ENCODE measurements around the gene NAPB.

The NAPB gene

GRCh38 chr20:23454816-23455215 is 33.5 kb upstream of the NAPB start:
- DNase-seq (ENCODE audit: low spot score), result no peak
- TF ChIP-seq CTCF (IDR thresholded peaks at IDR 0.05; ENCODE audit: extremely low read depth, missing control alignments), result no peak

- no peak for TF ChIP-seq CTCF (IDR thresholded peaks at IDR 0.05; ENCODE audit: extremely low read depth, missing control alignments)
- DNase-seq (ENCODE audit: low spot score), result no peak
Measured at GRCh38 chr20:23453549-23454543, 32.6 kb upstream of the NAPB start.

- no peak for TF ChIP-seq CTCF (IDR thresholded peaks at IDR 0.05; ENCODE audit: extremely low read depth, missing control alignments)
- DNase-seq (ENCODE audit: low spot score), result no peak
Measured at GRCh38 chr20:23452776-23453175, 31.5 kb upstream of the NAPB start, which contains the start of gene CST11. Gene CST11, minus strand, starts transcription at chr20:23452876. Its CDS starts 65 bp downstream, at chr20:23452811.

- no peak for TF ChIP-seq CTCF (IDR thresholded peaks at IDR 0.05; ENCODE audit: extremely low read depth, missing control alignments)
Measured at GRCh38 chr20:23451956-23452487, 30.7 kb upstream of the NAPB start.

GRCh38 chr20:23450877-23451276 is 29.6 kb upstream of the NAPB start:
- no peak for DNase-seq (ENCODE audit: low spot score)
- TF ChIP-seq CTCF (IDR thresholded peaks at IDR 0.05; ENCODE audit: extremely low read depth, missing control alignments), result no peak

More at GRCh38 chr20:23451956-23452487, 30.7 kb upstream of the NAPB start:
- no peak for DNase-seq (ENCODE audit: low spot score)

GRCh38 chr20:23449421-23449820 is 28.1 kb upstream of the NAPB start:
- no peak for DNase-seq (ENCODE audit: low spot score)

More at GRCh38 chr20:23449421-23449820, 28.1 kb upstream of the NAPB start:
- TF ChIP-seq CTCF (IDR thresholded peaks at IDR 0.05; ENCODE audit: extremely low read depth, missing control alignments), result no peak
